HG03064 (cell line): ENCODE data around the gene FAM107A.

Experiments used
- ATAC-seq: cut with Tn5 transposase; IDR thresholded peaks from one replicate; pipeline ENCODE4 v1.9.1; 2021; ENCODE audit warnings: low read depth; ENCODE audit not compliant: unreplicated experiment

FAM107A gene

GRCh38 chr3:58594117-58594516 is 16.9 kb upstream of the FAM107A start:
- ATAC-seq: no peak

GRCh38 chr3:58591517-58592510 is 14.6 kb upstream of the FAM107A start:
- no peak for ATAC-seq

GRCh38 chr3:58588030-58588614 is 10.9 kb upstream of the FAM107A start:
- no peak for ATAC-seq

GRCh38 chr3:58586776-58587192 is 9.6 kb upstream of the FAM107A start:
- no peak for ATAC-seq

GRCh38 chr3:58585994-58586393 is 8.8 kb upstream of the FAM107A start:
- ATAC-seq: no peak

GRCh38 chr3:58585005-58585786 is 8.0 kb upstream of the FAM107A start:
- ATAC-seq: no peak

- ATAC-seq: no peak
These were observed 7.5 kb upstream of the FAM107A start for GRCh38 chr3:58584690-58585004.

GRCh38 chr3:58581328-58582091 is 4.3 kb upstream of the FAM107A start:
- ATAC-seq: no peak

GRCh38 chr3:58580826-58581327 is 3.7 kb upstream of the FAM107A start:
- ATAC-seq: no peak

- ATAC-seq: no peak
These were observed 1.7 kb upstream of the FAM107A start for GRCh38 chr3:58578873-58579272.

GRCh38 chr3:58576716-58577115 is 475 bp downstream of the FAM107A start:
- ATAC-seq: no peak

GRCh38 chr3:58575971-58576652 is 1.1 kb downstream of the FAM107A start:
- no peak for ATAC-seq

- no peak for ATAC-seq
These were observed 2.5 kb downstream of the FAM107A start for GRCh38 chr3:58574682-58575081.

GRCh38 chr3:58574106-58574505 is 3.1 kb downstream of the FAM107A start:
- ATAC-seq: no peak

GRCh38 chr3:58573640-58574039 is 3.6 kb downstream of the FAM107A start:
- no peak for ATAC-seq

- ATAC-seq: no peak
These were observed 4.5 kb downstream of the FAM107A start for GRCh38 chr3:58572634-58573230.

GRCh38 chr3:58572013-58572633 is 5.1 kb downstream of the FAM107A start:
- ATAC-seq: no peak

GRCh38 chr3:58570851-58571250 is 6.3 kb downstream of the FAM107A start:
- no peak for ATAC-seq
